IMR-90 (cell line): ENCODE measurements around the gene SERPINI1. TPM values are rescaled to one million over a fixed set of nuclear protein-coding genes. Genes with fewer than 3 reads are reported as not detected.

Source experiments
- ATAC-seq: fragments of 200-7000 bp; cut with Tn5 transposase; 2 replicates; pipeline ENCODE4 v1.9.1; 2020; ENCODE audit warnings: low read depth, mild to moderate bottlenecking, moderate library complexity
- BruUV-seq: library from RNA; stranded (reverse); fragments of 400-500 nt; replicated peaks from 2 replicates; lab custom pipeline; 2021; lab: Mats Ljungman, UMichigan
- CTCF ChIA-PET: fragments of 300-600 bp; formaldehyde crosslinking; extraction: SDS; loops from one replicate; lab custom pipeline; 2021; ENCODE audit warnings: antibody characterized with exemption; lab: Yijun Ruan, JAX
- POLR2A ChIA-PET: fragments of 300-600 bp; sonication (Branson Sonifier 250); formaldehyde crosslinking; loops from one replicate; lab custom pipeline; 2022; ENCODE audit warnings: antibody characterized with exemption; ENCODE audit not compliant: unreplicated experiment; lab: Charles Lee
- DNase-seq: peaks from one replicate; pipeline ENCODE4 v3.0.0; 2013
- H2AFZ ChIP-seq: replicated peaks from 2 replicates; pipeline ENCODE3; 2013; ENCODE audit warnings: low read length, mild to moderate bottlenecking; ENCODE audit not compliant: poor library complexity
- H2AK5ac ChIP-seq: 2 replicates; pipeline ENCODE4 v1.6.1; 2013; ENCODE audit warnings: low read depth, low read length, inconsistent platforms
- H2AK9ac ChIP-seq: replicated peaks from 2 replicates; pipeline ENCODE3; 2013; ENCODE audit warnings: mild to moderate bottlenecking, low read depth, low read length, moderate library complexity; ENCODE audit not compliant: poor library complexity
- H2BK120ac ChIP-seq: 2 replicates; pipeline ENCODE4 v1.6.1; 2013; ENCODE audit warnings: low read depth, low read length, inconsistent platforms
- H2BK15ac ChIP-seq: 3 replicates; pipeline ENCODE4 v1.6.1; 2013; ENCODE audit warnings: low read depth, low read length, inconsistent platforms
- H2BK20ac ChIP-seq: 2 replicates; pipeline ENCODE4 v1.6.1; 2013; ENCODE audit warnings: low read depth, mild to moderate bottlenecking, inconsistent platforms, low read length, moderate library complexity
- H2BK5ac ChIP-seq: 2 replicates; pipeline ENCODE4 v1.6.1; 2013; ENCODE audit warnings: mild to moderate bottlenecking, low read depth, low read length, inconsistent platforms; ENCODE audit not compliant: poor library complexity, severe bottlenecking
- H3K14ac ChIP-seq: replicated peaks from 2 replicates; pipeline ENCODE4 v1.6.1; 2013; ENCODE audit warnings: low read depth, low read length, inconsistent platforms
- H3K18ac ChIP-seq: 2 replicates; pipeline ENCODE4 v1.6.1; 2013; ENCODE audit warnings: low read depth, low read length, control low read depth
- H3K23ac ChIP-seq: 2 replicates; pipeline ENCODE4 v1.6.1; 2013; ENCODE audit warnings: low read depth, low read length, inconsistent platforms
- H3K27ac ChIP-seq: 2 replicates; pipeline ENCODE4 v1.5.1; 2013; ENCODE audit warnings: mild to moderate bottlenecking, control low read depth, low read length; ENCODE audit not compliant: insufficient read depth
- H3K27me3 ChIP-seq: 2 replicates; pipeline ENCODE4 v1.6.1; 2013; ENCODE audit warnings: low read length; ENCODE audit not compliant: control insufficient read depth, insufficient read depth
- H3K36me3 ChIP-seq: 2 replicates; pipeline ENCODE4 v1.6.1; 2013; ENCODE audit warnings: low read length, mixed read lengths; ENCODE audit not compliant: control insufficient read depth, insufficient read depth
- H3K4ac ChIP-seq: 2 replicates; pipeline ENCODE4 v1.6.1; 2013; ENCODE audit warnings: low read depth, low read length, inconsistent platforms
- H3K4me1 ChIP-seq: 2 replicates; pipeline ENCODE4 v1.6.1; 2013; ENCODE audit warnings: low read length, mixed read lengths; ENCODE audit not compliant: control insufficient read depth, insufficient read depth
- H3K4me2 ChIP-seq: 2 replicates; pipeline ENCODE4 v1.6.1; 2013; ENCODE audit warnings: low read depth, mild to moderate bottlenecking, control low read depth, low read length, moderate library complexity
- H3K4me3 ChIP-seq: 2 replicates; pipeline ENCODE4 v1.5.1; 2013; ENCODE audit warnings: low read depth, mild to moderate bottlenecking, control low read depth, low read length, moderate library complexity; ENCODE audit not compliant: insufficient read depth
- H3K56ac ChIP-seq: 2 replicates; pipeline ENCODE4 v1.6.1; 2013; ENCODE audit warnings: low read length, inconsistent platforms; ENCODE audit not compliant: insufficient read depth; ENCODE audit errors: extremely low read depth
- H3K79me1 ChIP-seq, 2 experiments: 2 replicates each; pipeline ENCODE4 v1.6.1; 2013; ENCODE audit warnings: low read length in 2 of 2, inconsistent platforms in 1 of 2, low read depth in 1 of 2
- H3K9ac ChIP-seq: 2 replicates; pipeline ENCODE4 v1.6.1; 2013; ENCODE audit warnings: low read depth, low read length, control low read depth
- H3K9me1 ChIP-seq: 2 replicates; pipeline ENCODE4 v1.6.1; 2013; ENCODE audit warnings: low read length, inconsistent platforms; ENCODE audit not compliant: insufficient read depth
- H3K9me3 ChIP-seq: 2 replicates; pipeline ENCODE4 v1.6.1; 2013; ENCODE audit warnings: low read length; ENCODE audit not compliant: control insufficient read depth, insufficient read depth
- H4K20me1 ChIP-seq: 2 replicates; pipeline ENCODE4 v1.6.1; 2013; ENCODE audit warnings: low read length, inconsistent platforms; ENCODE audit not compliant: insufficient read depth
- H4K5ac ChIP-seq: 2 replicates; pipeline ENCODE4 v1.6.1; 2013; ENCODE audit warnings: mild to moderate bottlenecking, low read depth, low read length, control low read depth
- H4K8ac ChIP-seq, 2 experiments: 2 replicates each; pipeline ENCODE4 v1.6.1; 2013; ENCODE audit warnings: low read depth in 2 of 2, low read length in 2 of 2, control low read depth in 1 of 2, inconsistent platforms in 1 of 2
- H4K91ac ChIP-seq: 2 replicates; pipeline ENCODE4 v1.6.1; 2013; ENCODE audit warnings: low read depth, low read length, inconsistent platforms; ENCODE audit not compliant: insufficient read depth
- CEBPB ChIP-seq: IDR thresholded peaks from 2 replicates; pipeline ENCODE4 v1.6.1; 2012; ENCODE audit warnings: low read depth, low read length, improper control_type of control experiment
- FOS ChIP-seq: fragments of 150-350 bp; IDR thresholded peaks from 2 replicates; pipeline ENCODE4 v1.6.1; 2016; ENCODE audit warnings: low read depth, low read length
- MAZ ChIP-seq: IDR thresholded peaks from 2 replicates; pipeline ENCODE4 v1.6.1; 2012; ENCODE audit warnings: low read depth, mild to moderate bottlenecking, low read length, improper control_type of control experiment, moderate library complexity, borderline replicate concordance
- MXI1 ChIP-seq: IDR thresholded peaks from 2 replicates; pipeline ENCODE4 v1.6.1; 2012; ENCODE audit warnings: low read depth, mild to moderate bottlenecking, low read length, moderate library complexity, borderline replicate concordance
- POLR2A ChIP-seq: IDR thresholded peaks from 2 replicates; pipeline ENCODE4 v1.6.1; 2012; ENCODE audit warnings: mild to moderate bottlenecking, low read depth, low read length
- RCOR1 ChIP-seq: IDR thresholded peaks from 2 replicates; pipeline ENCODE4 v1.6.1; 2012; ENCODE audit warnings: mild to moderate bottlenecking, low read length, improper control_type of control experiment; ENCODE audit not compliant: insufficient replicate concordance
- SMC3 ChIP-seq: fragments of 150-350 bp; IDR thresholded peaks from 2 replicates; pipeline ENCODE4 v1.6.1; 2016; ENCODE audit warnings: low read depth, mild to moderate bottlenecking, antibody characterized with exemption, low read length, moderate library complexity
- WGBS, 2 experiments: methylation state at CpG; one replicate each; pipeline versions ENCODE4 v1.1.5 to v1.1.7; 2013; ENCODE audit warnings: missing lambda C conversion rate in 2 of 2; ENCODE audit not compliant: insufficient read length in 1 of 2; ENCODE audit errors: extremely low coverage in 2 of 2; 5-methylcytosine and 5-hydroxymethylcytosine counted together
- dilution Hi-C: fragments of 300-500 bp; cut with HindIII; formaldehyde crosslinking; loops from one replicate; pipeline ENCODE4 v1.14.3; 2018; ENCODE audit warnings: low sequenced_read_pairs; ENCODE audit not compliant: unreplicated experiment
- in situ Hi-C: fragments of 300-500 bp; cut with MboI; formaldehyde crosslinking; loops from 3 replicates; pipeline ENCODE4 v1.14.3; 2019; ENCODE audit warnings: low sequenced_read_pairs, inconsistent platforms, mixed read lengths
- intact Hi-C: fragments of 100-400 bp; cut with micrococcal nuclease; formaldehyde crosslinking; loops from 2 replicates; pipeline ENCODE4 v1.10.0; 2022
- polyA plus RNA-seq, 3 experiments: library from polyadenylated mRNA; depleted of rRNA; stranded (reverse); fragments of >200 nt; gene quantifications; 2 replicates each; pipeline ENCODE4 v1.2.3, GENCODE V29; 2012; ENCODE audit warnings: low replicate concordance in 1 of 3
- total RNA-seq: library from RNA; depleted of rRNA; stranded (reverse); fragments of >200 nt; gene quantifications from 2 replicates; pipeline ENCODE4 v1.2.3, GENCODE V29; 2012
- TF ChIP-seq, protein P1 (sequence below): fragments of 150-350 bp; IDR thresholded peaks from 2 replicates; pipeline ENCODE4 v1.6.1; 2017; ENCODE audit warnings: mild to moderate bottlenecking, antibody characterized with exemption, low read length, low read depth

Gene SERPINI1
- total and polyA plus RNA-seq, 2 of the 4 experiments (the other 2 are of a cell fraction) = 0.36 to 1.3 TPM

GRCh38 chr3:167829071-167829470 lies 93.5 kb downstream of the SERPINI1 start:
- no peaks in the 10 kb centered on the region for H3K79me1 ChIP-seq
- no peak overlapping the region for H2AFZ ChIP-seq
- no peak overlapping the region for H2BK15ac ChIP-seq
- no peak for DNase-seq
- H3K27me3 ChIP-seq = no peaks in the 10 kb centered on the region
- no peak overlapping the region for H3K23ac ChIP-seq
- dilution Hi-C loops = no loop called here
- H3K4me2 ChIP-seq = no peak overlapping the region
- no peak overlapping the region for H2BK20ac ChIP-seq
- ATAC-seq = no peak
- no peak overlapping the region for H3K4ac ChIP-seq
- no TSS peak for BruUV-seq
- no peak overlapping the region for H3K4me3 ChIP-seq
- intact Hi-C loops = no loop called here
- H3K18ac ChIP-seq = no peak overlapping the region
- no peak overlapping the region for H3K9ac ChIP-seq
- H2AK5ac ChIP-seq = no peak overlapping the region
- no peaks in the 10 kb centered on the region for H4K20me1 ChIP-seq
- no peaks in the 10 kb centered on the region for H3K4me1 ChIP-seq
- ChIA-PET CTCF (no interaction called here), POLR2A (no interaction called here)
- H3K56ac ChIP-seq = no peak overlapping the region
- no peak overlapping the region for H4K5ac ChIP-seq
- no peak overlapping the region for H2BK5ac ChIP-seq
- no peaks in the 10 kb centered on the region for H3K9me3 ChIP-seq
- H3K36me3 ChIP-seq = no peaks in the 10 kb centered on the region
- H4K91ac ChIP-seq = no peak overlapping the region
- in situ Hi-C loops = no loop called here
- no CpG with 5 or more reads among the region's 2 CpGs for WGBS, 2 experiments
- H3K9me1 ChIP-seq = no peaks in the 10 kb centered on the region
- no peak overlapping the region for H3K27ac ChIP-seq
- TF ChIP-seq MAZ (no peak), RCOR1 (no peak), POLR2A (no peak), FOS (no peak), MXI1 (no peak), SMC3 (no peak), CEBPB (no peak)
- TF ChIP-seq, protein P1, sequence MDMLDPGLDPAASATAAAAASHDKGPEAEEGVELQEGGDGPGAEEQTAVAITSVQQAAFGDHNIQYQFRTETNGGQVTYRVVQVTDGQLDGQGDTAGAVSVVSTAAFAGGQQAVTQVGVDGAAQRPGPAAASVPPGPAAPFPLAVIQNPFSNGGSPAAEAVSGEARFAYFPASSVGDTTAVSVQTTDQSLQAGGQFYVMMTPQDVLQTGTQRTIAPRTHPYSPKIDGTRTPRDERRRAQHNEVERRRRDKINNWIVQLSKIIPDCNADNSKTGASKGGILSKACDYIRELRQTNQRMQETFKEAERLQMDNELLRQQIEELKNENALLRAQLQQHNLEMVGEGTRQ = no peak
- H2AK9ac ChIP-seq = no peak overlapping the region
- no peak overlapping the region for H4K8ac ChIP-seq
- no peak overlapping the region for H3K14ac ChIP-seq
- H2BK120ac ChIP-seq = no peak overlapping the region
